HG03064 (cell line): ENCODE measurements around the gene BAZ2A.
"Not testable (repeated sequence)": the region's sequence is repeated elsewhere in the genome, so short reads cannot be mapped to it uniquely, and the experiment has no call there.

Experiments used
- ATAC-seq: cut with Tn5 transposase; IDR thresholded peaks from one replicate; pipeline ENCODE4 v1.9.1; 2021; ENCODE audit warnings: low read depth; ENCODE audit not compliant: unreplicated experiment

BAZ2A gene

GRCh38 chr12:56630180-56630632 lies at the start of gene BAZ2A:
Gene BAZ2A, minus strand, starts transcription at chr12:56630326. Its CDS starts 12,796 bp downstream, at chr12:56617530.
- ATAC-seq: peak; percentile 50

- no peak for ATAC-seq
These were observed 48.7 kb upstream of the BAZ2A start for GRCh38 chr12:56678852-56679251.

DNA sequence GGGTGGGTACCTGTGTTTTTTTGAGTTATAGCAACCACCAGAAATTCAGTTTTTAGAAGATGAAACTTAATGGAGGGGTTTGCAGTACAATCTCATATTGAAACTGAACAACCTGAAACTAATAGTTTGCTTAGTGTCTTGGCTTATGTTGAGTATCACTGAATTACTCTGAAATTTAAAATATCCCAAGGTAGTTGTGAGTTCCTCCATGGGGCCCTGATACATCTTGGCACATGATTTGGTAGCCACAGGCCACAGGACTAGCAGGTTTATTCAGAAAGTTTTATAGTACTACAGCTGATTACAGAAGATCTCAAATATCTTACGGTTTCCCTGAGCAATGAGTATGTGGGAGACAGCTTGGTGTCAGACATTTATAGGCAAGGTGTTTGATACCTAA lies 47.6 kb upstream of the BAZ2A start:
- no peak for ATAC-seq

DNA sequence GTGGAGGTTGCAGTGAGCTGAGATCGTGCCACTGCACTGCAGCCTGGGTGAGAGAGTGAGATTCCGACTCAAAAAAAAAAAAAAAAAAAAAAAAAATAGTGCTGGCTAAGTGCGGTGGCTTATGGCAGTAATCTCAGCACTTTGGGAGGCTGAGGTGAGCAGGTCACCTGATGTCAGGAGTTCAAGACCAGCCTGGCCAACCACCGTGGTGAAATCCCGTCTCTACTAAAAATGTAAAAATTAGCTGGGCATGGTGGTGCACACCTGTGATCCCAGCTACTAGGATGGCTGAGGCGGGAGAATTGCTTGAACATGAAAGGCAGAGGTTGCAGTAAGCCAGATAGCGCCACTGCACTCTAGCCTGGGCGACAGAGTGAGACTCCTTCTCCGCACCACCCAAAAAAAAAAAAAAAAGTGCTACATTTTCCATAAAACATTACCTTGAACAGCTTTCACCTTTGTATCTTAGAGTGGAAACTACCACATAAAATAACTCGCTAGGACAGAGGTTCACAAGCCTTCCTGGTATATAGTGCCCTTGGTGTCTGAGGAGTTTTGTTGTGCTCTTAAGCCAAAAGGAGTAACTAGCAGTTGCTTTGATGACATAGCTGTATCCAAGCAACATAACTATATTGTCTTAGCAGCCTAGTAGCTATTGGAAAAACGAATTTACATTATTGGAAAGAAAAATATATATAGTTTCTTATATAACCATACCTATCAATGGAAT lies 46.9 kb upstream of the BAZ2A start:
- no peak for ATAC-seq

DNA sequence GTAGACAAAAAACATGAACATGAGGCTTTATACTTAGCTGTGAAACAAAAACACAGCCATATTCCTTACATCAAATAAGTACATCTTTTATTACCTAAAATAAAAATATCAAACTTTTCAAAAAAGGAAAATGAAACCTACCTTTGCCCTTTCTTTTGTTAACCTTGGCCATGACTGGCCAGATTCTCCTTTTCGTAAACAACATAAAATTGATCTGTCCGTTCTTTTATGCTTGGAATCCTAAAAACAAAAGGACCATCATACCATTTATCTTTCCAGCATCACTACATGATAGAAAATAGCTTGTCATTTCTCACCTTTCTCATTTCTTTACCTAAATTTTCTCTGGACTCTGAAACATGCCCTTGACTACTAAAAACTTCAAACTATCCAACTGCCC lies 41.5 kb upstream of the BAZ2A start:
- ATAC-seq: no peak

- no peak for ATAC-seq
These were observed 40.7 kb upstream of the BAZ2A start for GRCh38 chr12:56670836-56671235.

DNA sequence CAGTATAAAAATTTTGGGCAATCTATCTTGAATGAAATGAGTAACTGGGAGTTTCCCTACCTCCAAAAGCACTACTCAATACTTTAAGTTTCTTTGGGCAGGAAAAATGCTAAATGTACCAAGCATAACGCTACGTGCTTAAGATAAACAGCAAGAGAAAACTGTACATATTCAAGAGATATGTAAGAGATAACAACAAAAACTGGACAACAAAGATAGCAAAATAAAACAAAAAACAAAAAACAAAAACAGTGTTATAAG lies 38.0 kb upstream of the BAZ2A start:
- ATAC-seq: no peak

GRCh38 chr12:56661979-56662638 lies 32.0 kb upstream of the BAZ2A start:
- ATAC-seq: no peak

DNA sequence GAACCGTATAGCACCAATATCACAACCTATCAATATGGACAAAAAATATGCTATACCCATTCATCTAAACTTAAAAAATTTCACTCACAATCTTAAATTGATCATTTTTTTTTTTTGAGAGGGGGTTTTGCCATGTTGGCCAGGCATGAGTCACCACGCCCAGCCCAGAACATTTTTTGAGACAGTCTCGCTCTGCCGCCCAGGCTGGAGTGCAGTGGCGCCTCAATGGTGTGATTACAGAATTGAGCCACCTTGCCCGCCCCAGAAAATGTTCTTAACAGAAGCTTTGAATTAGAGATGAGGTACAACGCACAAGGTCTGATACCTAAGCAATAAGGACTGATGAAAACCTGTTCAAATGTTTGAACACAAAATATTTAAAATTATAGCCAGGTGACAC lies 31.4 kb upstream of the BAZ2A start:
- ATAC-seq: no peak

- no peak for ATAC-seq
These were observed 28.8 kb upstream of the BAZ2A start for GRCh38 chr12:56658921-56659320.

DNA sequence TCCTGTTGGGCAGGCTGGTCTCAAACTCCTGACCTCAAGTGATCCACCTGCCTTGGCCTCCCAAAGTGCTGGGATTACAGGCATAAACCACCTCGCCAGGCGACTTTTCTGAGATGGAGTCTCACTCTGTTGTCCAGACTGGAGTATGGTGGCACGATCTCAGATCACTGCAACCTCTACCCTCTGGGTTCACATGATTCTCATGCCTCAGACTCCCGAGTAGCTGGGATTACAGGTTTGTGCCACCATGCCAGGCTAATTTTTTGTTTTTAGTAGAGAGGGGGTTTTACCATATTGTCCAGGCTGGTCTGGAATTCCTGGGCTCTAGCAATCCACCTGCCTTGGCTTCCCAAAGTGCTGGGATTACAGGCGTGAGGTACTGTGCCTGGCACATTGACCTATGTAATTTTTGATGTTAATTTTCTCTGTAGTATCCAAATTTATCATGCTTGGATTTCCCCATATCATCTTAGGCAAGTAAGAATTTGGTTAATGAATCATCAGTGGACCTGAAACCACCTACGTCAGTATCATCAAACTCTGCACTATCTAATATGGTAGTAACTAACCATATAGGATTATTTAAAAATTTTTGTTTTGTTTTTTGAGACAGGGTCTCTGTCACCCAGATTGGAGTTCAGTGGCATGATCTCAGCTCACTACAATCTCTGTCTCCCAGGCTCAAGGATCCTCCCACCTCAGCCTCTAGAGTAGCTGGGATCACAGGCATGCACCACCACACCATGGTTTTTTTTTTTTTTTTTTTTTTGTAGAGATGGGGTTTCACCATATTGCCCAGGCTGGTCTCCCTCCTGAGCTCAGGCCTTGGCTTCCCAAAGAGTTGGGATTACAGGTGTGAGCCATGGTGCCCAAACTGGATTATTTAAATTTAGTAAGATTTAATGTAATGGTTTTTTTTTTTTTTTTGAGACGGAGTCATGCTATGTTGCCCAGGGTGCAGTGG lies 27.6 kb upstream of the BAZ2A start:
- no peak for ATAC-seq

- ATAC-seq: not testable (repeated sequence)
These were observed 23.7 kb upstream of the BAZ2A start for GRCh38 chr12:56653781-56654180.

- not testable (repeated sequence) for ATAC-seq
These were observed 17.9 kb upstream of the BAZ2A start for GRCh38 chr12:56648023-56648422.

- ATAC-seq: peak; percentile 97
These were observed 15.8 kb upstream of the BAZ2A start, which contains the start of gene ATP5F1B for GRCh38 chr12:56645717-56646446. Gene ATP5F1B, minus strand, starts transcription at chr12:56645984. Its CDS starts 21 bp downstream, at chr12:56645963.

GRCh38 chr12:56645201-56645716 lies 15.1 kb upstream of the BAZ2A start:
- no peak for ATAC-seq

DNA sequence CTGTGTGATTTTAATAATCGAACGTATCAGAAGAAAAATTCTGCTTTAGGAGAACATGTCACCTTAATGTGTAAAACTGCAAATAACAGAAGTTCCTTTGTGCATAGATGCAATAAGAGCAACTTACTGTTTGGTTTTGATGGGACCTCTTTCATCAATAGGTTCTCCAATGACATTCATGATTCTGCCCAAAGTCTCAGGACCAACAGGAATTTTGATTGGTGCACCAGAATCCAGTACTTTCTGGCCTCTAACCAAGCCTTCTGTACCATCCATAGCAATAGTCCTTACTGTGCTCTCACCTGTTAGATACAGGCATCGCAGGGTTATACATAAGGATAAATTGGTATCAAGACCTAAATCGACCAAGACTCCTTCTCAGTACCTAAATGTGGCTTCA lies 14.5 kb upstream of the BAZ2A start:
- ATAC-seq: no peak

DNA sequence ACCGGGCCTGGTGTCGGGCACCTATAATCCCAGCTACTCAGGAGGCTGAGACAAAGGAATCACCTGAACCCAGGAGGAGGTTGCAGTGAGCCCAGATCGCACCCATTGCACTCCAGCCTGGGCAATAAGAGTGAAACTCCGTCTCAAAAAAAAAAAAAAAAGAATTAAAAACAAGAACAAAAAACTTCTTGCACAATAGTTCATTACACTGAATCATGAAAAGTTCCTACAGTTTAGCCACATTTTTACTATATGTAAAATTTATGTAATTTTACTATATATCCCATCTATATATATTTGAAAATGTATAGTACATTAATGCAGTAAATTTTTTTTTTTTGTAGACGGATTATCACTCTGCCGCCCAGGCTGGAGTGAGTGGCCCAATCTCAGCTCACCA lies 11.1 kb upstream of the BAZ2A start:
- ATAC-seq: no peak

DNA sequence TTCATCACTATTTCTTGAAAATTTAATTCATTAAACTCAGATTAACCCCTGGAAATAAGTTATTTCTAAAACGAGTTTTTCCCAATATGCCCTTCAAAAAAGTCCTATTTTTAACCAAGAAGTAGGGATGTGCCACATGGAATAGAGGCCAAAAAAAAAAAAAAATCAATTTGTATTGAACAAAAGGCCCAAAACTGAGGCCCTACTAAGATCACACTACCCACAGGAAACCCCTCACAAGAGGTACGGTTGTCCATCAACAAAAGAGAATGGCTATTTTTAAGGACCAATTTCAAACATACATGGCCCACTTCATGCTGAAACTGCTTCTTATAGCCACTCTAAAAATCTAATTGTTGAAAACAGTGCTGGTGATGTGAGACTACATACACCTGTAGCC lies 7.5 kb upstream of the BAZ2A start:
- no peak for ATAC-seq

DNA sequence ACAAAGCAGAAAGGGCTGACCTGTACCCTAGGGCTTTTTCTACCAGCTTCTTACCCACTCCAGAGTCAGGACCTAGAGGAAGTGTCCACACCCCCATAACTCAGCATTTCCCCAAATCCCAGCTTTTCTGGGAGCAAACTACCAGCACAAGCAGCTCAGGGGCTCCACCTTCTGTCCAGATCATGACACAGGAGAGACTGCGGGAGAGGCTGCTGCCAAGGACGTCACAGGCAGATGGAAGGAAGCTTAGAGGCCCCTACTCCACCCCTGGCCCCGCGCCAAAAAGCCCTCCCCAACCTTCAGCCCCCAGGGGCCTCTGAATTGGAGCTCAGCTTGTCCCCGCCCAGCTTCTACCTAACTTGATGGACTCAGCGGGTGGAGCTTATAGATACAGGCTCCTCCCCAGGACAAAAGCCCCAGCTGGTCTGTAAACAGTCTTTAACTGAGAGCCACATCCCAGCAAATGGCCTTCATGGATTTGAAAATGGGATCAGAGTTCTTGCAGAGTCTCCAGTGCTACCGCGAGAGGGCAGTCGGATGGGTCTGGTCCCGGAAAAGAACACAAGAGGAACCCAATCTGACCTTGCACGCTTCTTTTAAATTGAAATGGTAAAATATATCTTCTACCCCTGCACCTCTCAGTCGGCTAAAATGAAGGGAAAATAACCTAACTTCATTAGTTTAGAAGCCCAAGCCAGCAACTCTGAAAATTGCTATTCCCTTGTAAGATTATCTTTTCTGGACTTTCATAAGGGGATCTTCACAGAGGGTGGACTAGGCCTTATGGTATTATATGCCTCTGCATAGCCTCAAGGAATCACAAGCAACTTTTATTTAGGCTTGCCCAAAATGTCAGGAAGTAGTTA lies 6.8 kb upstream of the BAZ2A start:
- ATAC-seq: peak; percentile 46
